GM21390 (cell line): ENCODE measurements around the gene FAP.

Experiments
- ATAC-seq: cut with Tn5 transposase; IDR thresholded peaks from one replicate; pipeline ENCODE4 v1.9.1; 2021; ENCODE audit not compliant: unreplicated experiment

The FAP gene

DNA sequence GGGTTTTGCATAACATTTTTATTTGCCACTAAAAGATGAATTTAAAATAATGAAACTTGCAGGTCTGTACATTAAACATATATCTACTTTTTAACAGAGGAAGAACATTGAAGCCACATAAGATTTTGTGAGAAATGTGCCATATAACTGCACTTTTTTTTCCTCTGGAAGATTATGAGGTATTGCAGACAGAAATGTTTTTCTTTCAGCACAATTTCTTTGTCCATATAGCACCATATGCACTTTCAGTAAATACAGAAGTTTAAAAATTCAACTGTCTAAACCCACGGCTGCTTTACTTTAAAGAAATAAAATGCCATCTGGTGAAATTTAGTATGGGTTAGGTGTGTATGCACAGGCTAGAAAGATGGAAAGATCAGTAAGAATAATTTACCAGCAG lies 470 bp upstream of the FAP start:
- ATAC-seq, result no peak

DNA sequence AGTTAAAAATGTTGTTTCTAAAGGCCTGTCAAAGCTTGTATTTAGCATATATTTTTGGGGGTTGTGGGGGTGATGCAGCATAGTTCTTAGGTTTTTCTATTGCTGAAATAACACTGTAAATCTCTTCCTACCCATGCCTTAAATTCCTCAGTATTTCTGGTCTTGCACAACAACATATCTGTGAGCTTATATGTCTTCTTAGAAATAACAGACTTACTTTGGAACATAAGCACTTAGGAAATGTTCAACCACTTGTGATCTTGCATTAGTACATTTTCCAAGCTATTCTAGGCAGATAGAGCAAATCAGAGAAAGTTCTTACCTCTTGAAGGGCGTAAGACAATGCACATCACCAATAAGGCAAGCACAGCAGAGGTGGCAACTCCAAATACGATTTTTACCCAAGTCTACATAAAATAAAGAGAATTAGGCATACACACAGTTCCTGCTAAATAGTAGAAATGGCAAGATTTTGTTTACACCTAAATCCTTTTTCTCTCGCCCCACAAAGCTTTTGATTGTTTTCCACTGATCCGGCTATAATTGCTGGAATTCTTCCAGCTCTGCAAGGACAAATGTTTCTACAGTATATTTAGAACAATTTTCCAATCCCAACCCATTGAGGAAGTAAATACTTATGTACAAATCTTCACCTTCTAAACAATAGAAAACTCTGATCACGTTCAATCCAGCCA lies 512 bp downstream of the FAP start:
- no peak for ATAC-seq

DNA sequence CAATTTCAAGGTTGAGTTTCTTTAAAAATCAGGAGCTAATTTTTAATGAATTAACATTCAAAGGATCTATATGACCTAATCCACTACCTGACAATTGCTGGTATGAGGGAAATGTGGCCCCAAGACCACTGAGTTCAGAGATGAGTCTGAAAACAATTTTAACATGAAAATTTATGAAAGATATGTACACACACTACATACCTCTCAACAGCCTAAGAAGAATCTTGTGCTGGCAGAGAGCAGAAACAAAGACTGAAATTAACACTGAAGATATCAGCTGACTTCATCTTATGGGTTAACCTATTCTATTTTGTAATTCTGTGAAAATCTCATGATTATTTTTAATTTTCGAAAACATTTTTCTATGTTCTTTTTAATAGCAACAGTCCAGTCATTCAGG lies 1.7 kb downstream of the FAP start:
- no peak for ATAC-seq

DNA sequence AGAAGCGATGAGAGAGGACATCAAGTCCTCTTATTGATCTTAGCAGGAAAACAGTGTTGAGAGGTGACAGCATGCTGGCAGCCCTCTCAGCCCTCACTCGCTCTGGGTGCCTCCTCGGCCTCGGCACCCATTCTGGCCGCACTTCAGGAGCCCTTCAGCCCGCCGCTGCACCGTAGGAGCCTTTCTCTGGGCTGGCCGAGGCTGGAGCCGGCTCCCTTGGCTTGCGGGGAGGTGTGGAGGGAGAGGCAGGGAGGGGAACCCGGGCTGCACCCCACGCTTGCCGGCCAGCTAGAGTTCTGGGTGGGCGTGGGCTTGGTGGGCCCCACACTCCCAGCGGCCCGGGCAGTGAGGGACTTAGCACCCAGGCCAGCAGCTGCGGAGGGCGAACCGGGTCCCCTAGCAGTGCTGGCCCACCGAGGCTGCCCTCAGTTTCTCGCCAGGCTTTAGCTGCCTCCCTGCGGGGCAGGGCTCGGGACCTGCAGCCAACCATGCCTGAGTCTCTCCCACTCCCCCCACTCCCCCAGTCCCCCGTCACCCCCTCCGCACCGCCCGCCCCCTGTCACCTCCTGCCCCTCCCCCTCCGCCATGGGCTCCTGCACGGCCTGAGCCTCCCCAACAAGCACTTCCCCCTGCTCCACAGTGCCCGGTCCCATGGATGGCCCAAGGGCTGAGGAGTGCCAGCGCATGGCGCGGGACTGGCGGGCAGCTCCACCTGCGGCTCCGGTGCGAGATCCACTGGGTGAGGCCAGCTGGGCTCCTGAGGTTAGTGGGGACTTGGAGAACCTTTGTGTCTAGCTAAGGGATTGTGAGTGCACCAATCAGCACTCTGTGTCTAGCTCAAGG lies 8.4 kb downstream of the FAP start:
- no peak for ATAC-seq

DNA sequence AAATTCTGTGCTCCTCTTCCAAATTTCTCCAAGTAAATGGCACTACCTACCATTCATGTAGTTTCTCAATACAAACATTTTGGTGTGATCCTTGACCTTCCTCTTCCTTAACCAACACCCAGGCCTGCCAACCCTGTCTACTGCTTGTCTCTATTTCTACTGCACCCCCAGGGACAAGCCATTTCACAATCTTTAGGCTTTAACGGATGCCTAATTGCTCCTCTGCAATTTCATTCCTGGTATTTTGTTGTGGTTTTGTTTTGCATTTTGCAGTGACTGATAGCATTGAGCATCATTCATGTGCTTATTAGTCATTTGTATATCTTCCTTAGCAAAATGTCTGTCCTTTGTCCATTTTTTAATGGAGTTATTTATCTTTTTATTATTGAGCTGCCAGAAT lies 10.0 kb downstream of the FAP start:
- ATAC-seq, result no peak

DNA sequence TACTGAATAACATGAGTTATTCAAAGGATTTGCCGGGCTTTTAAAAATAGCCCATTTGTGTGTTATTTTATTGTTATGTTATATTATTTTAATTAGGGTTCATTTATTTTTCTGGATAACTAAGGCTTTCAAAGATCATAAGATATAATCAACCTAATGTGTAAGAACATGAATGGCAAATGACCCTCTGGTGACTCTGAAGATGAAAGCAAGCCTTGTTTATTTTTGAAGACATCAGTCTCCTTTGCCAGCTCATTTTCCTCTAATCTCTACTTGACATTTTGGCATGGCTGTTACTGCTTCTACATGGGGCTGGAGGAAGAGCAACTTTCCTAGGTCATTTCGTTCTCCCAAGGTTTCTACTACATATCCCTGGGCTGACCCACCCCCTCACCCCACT lies 10.6 kb downstream of the FAP start:
- ATAC-seq, result no peak

DNA sequence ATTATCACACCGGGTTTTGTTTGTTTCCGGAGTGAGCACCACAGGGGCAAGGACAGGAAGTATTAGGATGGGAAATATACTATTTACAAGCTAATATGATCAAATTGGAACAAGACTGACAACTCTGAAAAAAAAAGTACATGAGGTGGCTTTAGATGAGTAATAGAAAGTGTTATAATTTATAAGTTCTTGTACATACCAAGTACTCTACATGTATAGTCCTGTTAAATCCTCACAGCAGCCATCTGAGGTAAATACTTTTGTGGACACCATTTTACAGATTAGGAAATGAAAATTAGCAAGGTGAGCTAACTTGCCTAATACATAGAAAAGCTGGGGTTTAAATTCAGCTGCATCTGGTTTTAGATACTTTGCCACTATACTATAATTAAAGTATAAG lies 11.2 kb downstream of the FAP start:
- ATAC-seq, result no peak

DNA sequence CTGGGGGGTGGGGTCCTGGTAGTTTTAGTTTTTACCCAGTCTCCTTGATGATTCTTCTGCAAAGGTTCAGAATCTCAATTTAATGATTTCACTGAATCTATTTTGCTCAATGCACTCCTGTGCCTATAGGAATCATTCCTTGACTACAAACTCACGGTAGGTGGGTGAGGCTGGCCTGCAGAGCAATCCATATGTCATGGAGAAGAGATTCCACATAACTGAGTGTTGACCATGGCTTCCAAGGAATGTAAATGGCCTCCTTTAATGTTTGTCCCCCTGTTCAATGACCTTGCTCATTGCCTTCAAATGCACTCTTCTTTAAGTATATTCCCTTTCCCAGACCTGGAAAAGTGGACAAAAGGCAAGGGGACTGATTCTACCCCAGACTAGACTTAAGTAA lies 12.5 kb downstream of the FAP start:
- ATAC-seq, result no peak

DNA sequence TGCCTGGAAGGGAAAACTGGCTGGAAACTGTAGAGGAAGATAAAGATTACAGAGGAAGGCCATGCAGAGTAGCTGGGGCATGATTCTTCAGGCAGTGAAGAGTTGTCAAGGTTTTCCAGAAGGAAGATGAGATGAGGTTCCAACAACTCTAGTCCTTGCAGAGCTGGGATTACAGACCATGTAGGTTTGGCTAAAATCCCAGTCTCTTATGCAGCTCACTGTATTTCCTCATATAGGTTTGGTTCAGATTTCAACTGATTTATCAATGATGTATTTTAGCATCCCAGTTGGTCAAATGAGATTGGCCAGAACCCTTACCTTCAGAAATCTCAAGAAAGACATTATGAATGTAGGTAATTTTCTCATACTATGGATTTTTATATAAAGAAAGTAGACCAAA lies 16.4 kb downstream of the FAP start:
- no peak for ATAC-seq

DNA sequence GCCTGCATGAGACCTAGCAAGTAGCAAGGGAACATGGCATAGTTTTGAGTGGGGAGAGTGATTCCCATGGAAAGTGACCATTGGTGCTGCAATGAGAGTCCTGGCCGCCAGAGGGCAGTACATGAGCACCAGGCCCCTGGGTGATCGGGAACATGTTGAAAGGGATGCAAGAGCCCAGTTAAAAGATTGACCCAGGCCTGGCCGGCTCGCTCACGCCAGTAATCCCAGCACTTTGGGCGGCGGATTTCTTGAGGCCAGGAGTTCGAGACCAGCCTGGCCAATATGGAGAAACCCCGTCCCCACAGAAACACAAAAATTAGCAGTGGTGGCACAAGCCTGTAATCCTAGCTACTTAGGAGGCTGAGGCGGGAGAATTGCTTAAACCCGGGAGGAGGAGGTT lies 22.2 kb downstream of the FAP start:
- peak; percentile 93 for ATAC-seq

DNA sequence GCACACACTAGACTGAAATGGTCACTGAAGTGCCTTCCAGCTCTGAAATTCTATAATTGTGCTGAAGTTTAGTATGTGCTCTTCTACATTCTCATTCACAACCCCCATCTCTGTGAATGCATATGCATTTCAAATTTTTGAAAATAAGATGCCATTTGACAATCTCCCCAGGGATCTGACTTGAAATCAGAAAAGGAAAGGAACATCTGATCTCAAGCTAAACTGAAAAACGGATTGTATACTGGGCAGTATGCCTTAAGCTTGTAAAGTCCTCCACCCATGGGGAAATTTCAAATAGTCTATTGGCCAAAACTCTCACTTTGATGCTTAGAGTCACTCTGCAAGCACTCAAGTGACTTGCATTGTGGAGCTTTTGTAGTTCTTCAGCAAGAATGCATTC lies 22.9 kb downstream of the FAP start:
- no peak for ATAC-seq

DNA sequence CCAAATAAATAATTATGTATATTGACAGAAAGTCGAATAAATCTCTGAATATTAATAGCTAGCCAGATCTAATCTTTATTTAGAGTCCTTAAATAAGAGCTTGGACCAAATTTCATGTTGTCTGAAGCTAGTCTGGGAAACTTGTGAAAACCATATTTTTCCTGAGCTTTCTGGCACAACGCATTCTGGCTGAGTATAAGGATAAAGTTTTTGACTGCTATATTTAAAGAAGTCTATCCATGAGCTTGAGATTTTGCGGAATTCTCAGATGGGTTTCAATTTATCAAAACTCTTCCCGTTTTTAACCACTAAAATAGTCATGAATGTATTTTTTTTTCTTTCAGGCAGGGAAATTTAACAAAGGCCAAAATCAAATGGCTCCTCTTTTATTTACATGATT lies 23.8 kb downstream of the FAP start:
- ATAC-seq, result no peak

DNA sequence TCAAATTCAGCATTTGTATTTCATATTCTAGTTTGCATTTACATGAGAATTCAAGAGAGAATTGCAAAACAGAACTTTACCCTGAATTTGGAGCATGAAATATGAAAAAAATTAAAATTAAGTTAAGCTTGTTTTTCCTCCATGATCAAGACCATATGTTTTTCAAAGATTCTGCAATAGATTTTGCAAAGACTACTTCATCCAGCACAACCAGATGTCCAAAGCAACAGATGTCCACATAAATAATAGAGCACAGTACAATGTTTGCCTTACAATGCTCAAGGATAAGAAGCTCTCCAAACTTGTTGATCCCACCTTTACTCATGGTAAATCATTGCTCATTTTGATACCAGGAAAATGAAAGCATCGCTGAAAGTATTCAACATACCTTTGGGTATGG lies 25.6 kb downstream of the FAP start:
- ATAC-seq, result no peak

DNA sequence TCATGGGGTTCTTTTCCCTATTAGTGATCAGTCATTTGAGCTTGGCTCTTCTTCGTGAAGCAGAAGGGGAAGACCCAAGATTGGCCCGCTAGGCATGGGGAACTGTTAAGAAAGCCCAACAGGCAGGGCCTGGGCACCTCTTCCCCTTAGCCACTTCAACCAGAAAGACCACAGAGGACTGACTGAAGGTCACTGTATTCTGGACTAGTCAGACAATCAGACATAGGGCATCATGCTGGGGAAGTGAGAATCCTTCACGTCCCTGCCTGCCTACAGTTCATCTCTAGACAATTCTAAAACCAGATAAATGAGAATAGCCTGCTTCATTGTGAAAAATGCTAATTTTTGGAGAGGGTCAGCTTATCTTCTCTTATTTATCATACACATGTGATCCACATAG lies 28.1 kb downstream of the FAP start:
- no peak for ATAC-seq

DNA sequence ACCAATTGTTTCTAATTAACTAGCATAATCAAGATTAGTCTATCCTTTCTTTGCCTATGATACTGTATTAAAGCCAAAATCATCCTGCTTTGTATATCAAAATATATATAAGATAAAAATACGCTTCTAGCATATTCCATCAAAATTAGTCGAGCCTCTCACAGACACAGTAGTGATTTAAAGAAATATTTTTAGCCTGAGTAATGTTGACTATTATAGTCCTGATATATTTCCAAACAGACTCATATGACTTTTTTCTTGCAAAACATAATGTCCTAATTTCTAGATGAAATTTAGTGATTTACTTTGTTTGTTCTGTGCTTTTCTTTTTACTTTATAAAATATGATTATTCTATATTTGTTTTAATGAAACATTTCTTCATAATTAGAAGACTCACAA lies 30.9 kb downstream of the FAP start:
- no peak for ATAC-seq

DNA sequence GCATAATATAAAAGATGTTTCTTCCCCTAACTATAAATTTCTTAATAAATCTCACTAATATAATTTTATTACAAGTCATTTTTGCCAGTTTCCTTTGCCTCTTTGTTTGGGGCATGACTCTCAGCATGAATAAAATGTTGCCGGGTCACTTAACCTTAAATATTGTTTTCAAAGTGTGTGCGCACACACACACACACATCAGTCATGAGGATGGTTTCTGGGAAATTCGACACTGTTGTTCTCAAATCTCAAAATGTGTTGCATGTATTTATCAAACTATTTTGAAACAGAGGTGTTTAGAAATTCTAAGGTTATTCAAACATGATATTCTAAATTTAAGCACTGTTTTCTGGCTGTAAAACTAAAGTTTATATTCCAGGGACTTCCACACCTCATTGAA lies 31.5 kb downstream of the FAP start:
- ATAC-seq, result no peak

DNA sequence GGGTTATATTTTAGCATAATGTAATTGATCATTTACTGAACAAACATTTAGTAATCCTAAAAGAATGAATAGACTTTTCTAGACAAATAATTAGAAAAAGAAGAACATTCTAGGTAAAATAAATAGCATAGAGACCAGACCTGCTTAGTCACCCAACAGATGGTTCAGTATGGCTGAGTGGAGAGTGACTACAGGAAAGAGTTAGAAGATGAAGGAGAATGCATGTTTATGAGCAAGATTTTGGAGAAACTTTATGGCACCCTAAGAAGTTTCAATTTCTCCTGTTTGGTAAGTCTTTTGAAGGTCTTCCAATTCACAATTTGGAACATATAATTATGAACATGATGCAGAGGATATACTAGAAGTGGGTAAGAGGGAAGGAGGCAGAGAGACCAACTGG lies 32.9 kb downstream of the FAP start:
- ATAC-seq, result no peak

DNA sequence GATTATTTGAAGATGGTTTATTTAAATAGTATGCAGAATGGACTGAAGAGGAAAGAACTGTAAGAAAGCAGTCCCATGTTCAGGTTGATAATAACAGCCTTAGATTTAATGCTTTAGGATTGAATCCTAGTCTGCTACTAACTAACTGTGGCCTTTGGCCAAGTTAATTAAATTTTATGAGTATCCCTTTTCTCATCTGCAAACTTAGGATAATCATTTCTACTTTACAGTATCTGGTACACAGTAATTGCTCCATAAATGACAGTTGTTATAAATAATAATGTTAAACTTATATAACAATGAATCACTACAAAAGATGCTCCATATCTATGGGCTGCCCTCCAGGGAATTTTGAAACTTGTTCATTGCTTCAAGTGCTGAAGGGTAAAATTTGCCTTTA lies 41.0 kb downstream of the FAP start:
- no peak for ATAC-seq

DNA sequence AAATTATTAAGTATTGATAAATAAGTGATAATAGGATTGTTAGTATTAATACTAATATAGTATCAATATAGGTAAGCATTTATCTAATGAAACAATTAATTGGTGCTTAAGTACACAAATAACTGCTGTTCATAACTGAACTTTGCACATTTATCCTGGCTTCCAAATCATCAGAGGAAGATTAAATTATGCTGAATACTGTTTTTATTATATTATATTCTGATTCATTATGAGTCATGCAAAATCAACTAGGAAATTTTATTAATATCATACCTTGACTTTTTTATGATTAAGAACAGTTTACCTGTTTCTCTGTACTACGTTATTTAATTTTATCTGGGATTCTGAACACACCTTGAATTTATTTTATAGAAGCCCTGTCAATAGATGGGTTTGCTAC lies 42.6 kb downstream of the FAP start:
- no peak for ATAC-seq

DNA sequence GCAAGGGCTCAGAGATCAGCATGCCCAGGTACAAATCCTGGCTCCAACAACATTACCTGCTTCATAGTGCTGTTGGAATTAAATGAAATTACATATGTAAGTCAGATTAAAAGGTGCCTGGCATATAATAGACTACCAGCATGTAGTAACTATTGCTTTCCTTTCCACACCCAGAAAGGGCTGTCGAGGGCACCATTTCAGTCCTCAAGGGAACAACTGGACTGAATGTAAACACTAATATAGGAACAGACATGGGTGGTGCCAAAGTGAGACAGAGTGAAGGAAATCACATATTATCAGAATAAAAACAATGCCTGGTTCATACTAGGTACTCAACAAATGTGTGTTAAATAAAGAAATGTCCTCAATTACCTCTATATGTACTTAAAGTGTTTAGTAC lies 43.3 kb downstream of the FAP start:
- no peak for ATAC-seq

DNA sequence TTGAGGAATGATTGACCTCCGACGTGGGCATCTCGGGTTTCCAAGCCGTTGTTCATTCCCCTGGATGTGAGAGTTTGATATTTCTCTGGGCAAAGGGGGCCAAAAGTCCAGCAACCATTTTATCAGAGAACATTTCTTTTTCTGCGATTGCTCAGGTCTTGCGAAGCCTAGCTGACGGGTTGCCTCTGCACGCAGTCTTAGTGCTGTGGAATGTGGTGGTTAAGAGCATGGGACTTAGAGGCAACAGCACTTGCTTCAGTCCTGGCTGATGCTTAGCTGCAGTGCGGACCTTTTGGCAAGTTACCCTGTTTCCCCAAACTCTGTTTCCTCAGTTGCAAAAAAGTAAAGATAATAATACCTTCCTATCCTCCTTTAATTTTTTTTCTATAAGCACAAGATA lies 45.0 kb downstream of the FAP start:
- no peak for ATAC-seq

DNA sequence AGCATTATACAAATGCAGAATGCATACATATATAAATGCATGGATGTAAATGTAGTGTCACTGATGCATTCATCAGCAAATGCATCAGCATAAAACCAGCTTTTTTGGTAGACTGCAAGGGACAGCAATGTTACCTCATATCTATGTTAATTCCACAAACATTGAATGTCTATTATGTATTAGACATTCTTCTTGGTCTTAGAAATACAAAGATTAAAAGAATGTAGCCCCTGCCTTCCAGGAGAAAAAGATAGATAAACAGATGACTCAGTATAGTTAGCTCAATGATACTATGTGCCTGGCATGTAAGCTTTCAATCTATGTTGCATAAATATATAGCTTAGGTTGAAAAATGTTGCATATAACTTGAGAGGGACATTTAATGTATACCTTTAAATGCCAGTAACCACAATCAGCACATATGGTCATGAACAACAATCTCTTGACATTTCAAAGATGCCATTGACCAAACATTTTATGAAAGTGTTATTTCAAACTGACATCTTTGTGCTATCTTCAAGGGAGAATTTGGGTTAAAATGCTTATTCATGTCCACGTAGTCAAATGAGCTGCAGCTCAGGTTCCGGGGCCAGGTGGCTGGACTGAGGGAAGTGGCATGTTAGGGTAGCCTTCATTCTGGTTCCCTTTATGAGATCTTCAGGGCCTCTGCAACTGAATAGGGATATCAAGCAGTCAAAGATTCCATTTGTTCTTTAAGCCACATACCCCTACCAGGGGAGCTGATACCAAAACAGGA lies 46.0 kb downstream of the FAP start:
- no peak for ATAC-seq
